ENCODE data around the gene ZNF225.

GRCh38 chr19:44069415-44069814 lies 43.8 kb upstream of the ZNF225 start:
- no peak for TF ChIP-seq POLR2A (IDR thresholded peaks at IDR 0.05; ENCODE audit: low read depth, low read length)
- no peak for TF ChIP-seq POLR2AphosphoS5 (IDR thresholded peaks at IDR 0.05; ENCODE audit: low read depth, low read length)
